ENCODE measurements around the gene ZNF501.

The ZNF501 gene

GRCh38 chr3:44712455-44713075 is 16.9 kb upstream of the ZNF501 start, which contains the start of gene ZNF502:
Gene ZNF502 (plus strand): TSS chr3:44712660. CDS start chr3:44720262, 7,602 bp downstream.
- no peak within 1 kb of the TSS for H3K27ac ChIP-seq (ENCODE audit: extremely low read depth, low read depth, low read length)
- CTCF ChIA-PET: interaction anchor here (1.1 kb wide), 1 partner anchor 17 kb away, joined by 3 read pairs; the partner anchor contains the start of gene ZNF501
- TF ChIP-seq ZBTB26 (tag by site-specific recombination; optimal IDR thresholded peaks at IDR 0.05) (peak; percentile 58), SP2 (tag by site-specific recombination; IDR thresholded peaks at IDR 0.05) (peak; percentile 57), ZNF518A (tag by site-specific recombination; conservative IDR thresholded peaks at IDR 0.05; ENCODE audit: low read depth) (peak; percentile 99), ZBTB21 (tag by site-specific recombination; IDR thresholded peaks at IDR 0.05) (peak; percentile 75), ZSCAN16 (tag by site-specific recombination; IDR thresholded peaks at IDR 0.05) (no peak), ZNF785 (tag by site-specific recombination; IDR thresholded peaks at IDR 0.05) (no peak), ZNF664 (tag by site-specific recombination; IDR thresholded peaks at IDR 0.05) (no peak), ZBTB1 (tag by site-specific recombination; IDR thresholded peaks at IDR 0.05) (no peak), ZNF449 (tag by site-specific recombination; IDR thresholded peaks at IDR 0.05) (no peak), ZNF629 (tag by site-specific recombination; IDR thresholded peaks at IDR 0.05) (peak; percentile 78), ZNF133 (tag by site-specific recombination; IDR thresholded peaks at IDR 0.05) (no peak), RBAK (tag by site-specific recombination; IDR thresholded peaks at IDR 0.05) (no peak), ZBTB6 (tag by site-specific recombination; IDR thresholded peaks at IDR 0.05) (0 out of 2 replicates have a peak, but pooled peaks have one; percentile 12), KLF8 (tag by site-specific recombination; IDR thresholded peaks at IDR 0.05) (peak; percentile 36; the same call in 1 of the 2 replicates), ZNF76 (tag by site-specific recombination; IDR thresholded peaks at IDR 0.05; ENCODE audit: borderline replicate concordance, low read depth) (0 out of 2 replicates have a peak, but pooled peaks have one; percentile 36), ZNF140 (tag by site-specific recombination; IDR thresholded peaks at IDR 0.05) (no peak), ELK4 (IDR thresholded peaks at IDR 0.05; ENCODE audit: borderline replicate concordance, low read depth, low read length) (no peak), ZNF521 (tag by site-specific recombination; IDR thresholded peaks at IDR 0.05) (no peak), TCF7L2 (IDR thresholded peaks at IDR 0.05; ENCODE audit: borderline replicate concordance, low read depth, low read length) (no peak), ZBTB11 (tag by site-specific recombination; conservative IDR thresholded peaks at IDR 0.05; ENCODE audit: low read depth) (peak; percentile 59), ZNF571 (tag by site-specific recombination; IDR thresholded peaks at IDR 0.05) (no peak), ZNF610 (tag by site-specific recombination; IDR thresholded peaks at IDR 0.05; ENCODE audit: borderline replicate concordance) (0 out of 2 replicates have a peak, but pooled peaks have one; percentile 57), ZNF112 (tag by site-specific recombination; IDR thresholded peaks at IDR 0.05) (no peak), ZNF335 (tag by site-specific recombination; conservative IDR thresholded peaks at IDR 0.05) (peak; percentile 73)

More at GRCh38 chr3:44712455-44713075, 16.9 kb upstream of the ZNF501 start, which contains the start of gene ZNF502:
- POLR2A ChIA-PET: interaction anchor here (0.8 to 2.1 kb wide), 6 partner anchors 9 to 202 kb away, joined by 3 to 26 read pairs (median 5); partner anchors contain the start of genes KIAA1143, KIF15, ZNF35 and ZNF501
- Histone ChIP-seq H3K4me3 (ENCODE audit: low read depth, low read length) (peak within 1 kb of the TSS; percentile 82), H3K9me3 (ENCODE audit: control insufficient read depth, insufficient read depth, low read depth, low read length) (no peaks in the 10 kb centered on the region), H3K4me1 (ENCODE audit: control insufficient read depth, insufficient read depth, low read length) (no peaks in the 10 kb centered on the region), H3K36me3 (ENCODE audit: control insufficient read depth in 2 of 2, insufficient read depth in 1 of 2, low read length in 2 of 2) (peaks cover 0 to 3% of the 10 kb centered on the region in 2 experiments; a peak in 1 of 3 replicates)

All from HEK293 (cell line).